ENCODE data around the gene DNAAF6. TPM values are rescaled to one million over a fixed set of nuclear protein-coding genes. Genes with fewer than 3 reads are reported as not detected.
A peak's percentile ranks its signal among the peaks of the same experiment; 100 is the strongest.
"Not testable (repeated sequence)": the region's sequence is repeated elsewhere in the genome, so short reads cannot be mapped to it uniquely, and the experiment has no call there.

The DNAAF6 gene
- total and polyA plus RNA-seq, 4 experiments from 2014 or later = not detected

DNA sequence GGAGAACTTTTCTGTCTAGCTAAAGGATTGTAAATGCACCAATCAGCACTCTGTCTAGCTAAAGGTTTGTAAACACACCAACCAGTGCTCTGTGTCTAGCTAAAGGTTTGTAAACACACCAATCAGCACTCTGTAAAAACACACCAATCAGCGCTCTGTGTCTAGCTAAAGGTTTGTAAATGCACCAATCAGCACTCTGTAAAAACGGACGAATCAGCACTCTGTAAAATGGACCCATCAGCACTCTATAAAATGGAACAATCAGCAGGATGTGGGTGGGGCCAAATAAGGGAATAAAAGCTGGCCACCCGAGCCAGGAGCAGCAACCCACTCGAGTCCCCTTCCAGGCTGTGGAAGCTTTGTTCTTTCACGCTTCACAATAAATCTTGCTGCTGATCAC is 8.3 kb upstream of the DNAAF6 start:
- CTCF ChIA-PET (ENCODE audit: partially characterized antibody); H3K4me1 Mint-ChIP-seq; H3K27me3 ChIP-seq (ENCODE audit: insufficient read depth, low read length); H3K27ac ChIP-seq (ENCODE audit: low read depth, low read length); H3K9me3 ChIP-seq (ENCODE audit: control insufficient read depth in 1 of 2, low read length in 2 of 2); POLR2A ChIA-PET (ENCODE audit: partially characterized antibody); H3K4me1 ChIP-seq (ENCODE audit: insufficient read depth, low read length); DNase-seq; H3K36me3 Mint-ChIP-seq; H3K27ac Mint-ChIP-seq; H3K4me3 ChIP-seq (ENCODE audit: low read length in 2 of 2); H3K9me3 Mint-ChIP-seq; H3K27me3 Mint-ChIP-seq; intact Hi-C loops (cut with micrococcal nuclease); H3K4me3 Mint-ChIP-seq; H3K36me3 ChIP-seq (ENCODE audit: insufficient read depth, low read length): not testable (repeated sequence)

DNA sequence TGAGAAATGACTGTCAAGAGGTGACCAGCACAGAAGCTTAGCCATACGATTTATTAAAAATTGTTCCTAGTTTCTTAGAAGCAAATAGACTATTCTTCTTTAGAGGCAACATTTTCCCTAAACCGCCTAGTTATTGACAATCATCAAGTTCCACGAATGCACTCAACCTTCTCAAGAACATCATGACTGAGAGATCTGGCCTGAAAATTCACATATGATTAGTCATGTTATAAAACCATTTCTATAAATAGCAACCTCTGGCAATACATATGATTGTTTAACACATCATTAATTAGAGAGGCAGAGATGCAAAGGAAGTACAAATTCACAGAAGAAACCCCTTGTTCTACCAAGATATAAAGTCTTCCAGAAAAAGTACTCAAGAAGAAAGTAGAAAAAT is 6.9 kb upstream of the DNAAF6 start:
- intact Hi-C loops (cut with micrococcal nuclease) = no loop called here
- no peak overlapping the region for H3K4me3 Mint-ChIP-seq
- POLR2A ChIA-PET (ENCODE audit: partially characterized antibody) = no interaction called here

DNA sequence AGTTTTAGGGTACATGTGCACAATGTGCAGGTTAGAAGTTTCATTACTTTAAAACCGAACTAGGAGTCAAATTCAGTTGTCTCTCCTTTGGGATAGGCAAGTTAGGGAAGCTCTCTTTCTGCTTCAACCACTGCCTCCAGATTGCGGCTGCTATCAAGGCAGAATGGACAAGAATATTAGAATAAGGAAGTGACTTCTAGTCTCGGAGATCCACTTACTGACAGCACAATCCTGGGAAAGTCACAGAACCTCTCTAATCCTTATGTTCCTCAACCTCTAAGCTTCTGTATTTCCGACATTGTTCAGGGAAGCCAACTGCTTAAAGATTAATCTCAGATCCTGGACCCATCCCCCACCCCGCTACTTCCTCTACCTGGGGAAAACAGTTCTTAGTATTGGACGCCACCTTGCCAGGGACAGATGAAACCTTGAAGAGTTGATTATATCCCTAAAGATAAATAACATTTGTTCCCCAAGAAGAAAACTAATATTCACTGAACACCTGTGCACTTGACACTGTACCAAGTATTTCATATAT is 2.3 kb upstream of the DNAAF6 start:
- H3K9me3 Mint-ChIP-seq = no peaks in the 10 kb centered on the region
- Histone ChIP-seq H3K4me1 (ENCODE audit: insufficient read depth, low read length) (no peaks in the 10 kb centered on the region), H3K4me3 (ENCODE audit: low read length in 2 of 2) (no peak overlapping the region), H3K27me3 (ENCODE audit: insufficient read depth, low read length) (no peaks in the 10 kb centered on the region), H3K27ac (ENCODE audit: low read depth, low read length) (no peak overlapping the region), H3K9me3 (ENCODE audit: control insufficient read depth in 1 of 2, low read length in 2 of 2) (no peaks in the 10 kb centered on the region), H3K36me3 (ENCODE audit: insufficient read depth, low read length) (no peaks in the 10 kb centered on the region)
- H3K4me1 Mint-ChIP-seq = peaks cover 2 to 9% (median 7%) of the 10 kb centered on the region in 4 donors
- no peak overlapping the region for H3K27ac Mint-ChIP-seq
- intact Hi-C loops (cut with micrococcal nuclease) = loop anchor here (2.0 kb wide), 1 partner anchor 573 kb away; the partner anchor contains the start of gene NCBP2L
- ChIA-PET POLR2A (ENCODE audit: partially characterized antibody) (no interaction called here), CTCF (ENCODE audit: partially characterized antibody) (interaction anchor here (1.0 kb wide), 1 partner anchor 64 kb away, joined by 3 read pairs; no protein-coding TSS in a partner anchor)
- no peak overlapping the region for H3K4me3 Mint-ChIP-seq
- peaks cover 0 to 5% of the 10 kb centered on the region in 2 donors for H3K36me3 Mint-ChIP-seq
- peaks cover 0 to 2% of the 10 kb centered on the region in 2 donors for H3K27me3 Mint-ChIP-seq
- DNase-seq = no peak

More for the DNA sequence above, 6.9 kb upstream of the DNAAF6 start:
- CTCF ChIA-PET (ENCODE audit: partially characterized antibody) = no interaction called here
- no peaks in the 10 kb centered on the region for H3K36me3 ChIP-seq (ENCODE audit: insufficient read depth, low read length)
- Mint-ChIP-seq H3K9me3 (no peaks in the 10 kb centered on the region), H3K4me1 (no peaks in the 10 kb centered on the region), H3K27ac (no peak overlapping the region), H3K36me3 (no peaks in the 10 kb centered on the region), H3K27me3 (no peaks in the 10 kb centered on the region)
- no peak overlapping the region for H3K4me3 ChIP-seq (ENCODE audit: low read length in 2 of 2)
- no peaks in the 10 kb centered on the region for H3K9me3 ChIP-seq (ENCODE audit: control insufficient read depth in 1 of 2, low read length in 2 of 2)
- H3K4me1 ChIP-seq (ENCODE audit: insufficient read depth, low read length) = no peaks in the 10 kb centered on the region
- no peaks in the 10 kb centered on the region for H3K27me3 ChIP-seq (ENCODE audit: insufficient read depth, low read length)
- DNase-seq = no peak
- H3K27ac ChIP-seq (ENCODE audit: low read depth, low read length) = no peak overlapping the region

DNA sequence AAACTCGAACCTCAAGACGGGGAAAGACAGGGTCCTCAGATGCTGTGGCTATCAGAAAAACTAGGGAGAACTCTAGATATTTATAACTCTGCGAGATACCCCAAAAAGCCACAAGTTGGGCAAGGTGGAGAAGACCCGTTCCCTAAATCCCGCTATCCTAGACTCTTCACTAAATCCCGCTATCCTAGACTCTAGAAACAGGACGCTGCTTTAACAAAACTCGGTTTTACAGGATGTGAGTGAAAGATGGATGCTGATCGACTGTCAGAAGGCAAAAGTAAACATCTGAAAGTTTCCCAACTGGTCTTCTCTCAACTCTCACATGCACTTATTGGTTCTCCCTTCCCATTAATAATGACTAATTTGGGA is 270 bp downstream of the DNAAF6 start:
- H3K36me3 ChIP-seq (ENCODE audit: insufficient read depth, low read length) = no peaks in the 10 kb centered on the region
- no peaks in the 10 kb centered on the region for H3K9me3 Mint-ChIP-seq
- H3K9me3 ChIP-seq (ENCODE audit: control insufficient read depth in 1 of 2, low read length in 2 of 2) = no peaks in the 10 kb centered on the region
- peak overlapping the region in 6 of 7 donors; percentile 79 to 93 (median 88) for H3K27ac Mint-ChIP-seq
- CTCF ChIA-PET (ENCODE audit: partially characterized antibody) = no interaction called here
- H3K4me3 Mint-ChIP-seq = peak overlapping the region; percentile 85 to 94 (median 91)
- peaks cover 0 to 5% of the 10 kb centered on the region in 2 donors for H3K36me3 Mint-ChIP-seq
- peaks cover 2 to 9% (median 7%) of the 10 kb centered on the region in 4 donors for H3K4me1 Mint-ChIP-seq
- H3K27ac ChIP-seq (ENCODE audit: low read depth, low read length) = no peak overlapping the region
- no peak for DNase-seq
- POLR2A ChIA-PET (ENCODE audit: partially characterized antibody) = no interaction called here
- no peaks in the 10 kb centered on the region for H3K27me3 ChIP-seq (ENCODE audit: insufficient read depth, low read length)
- H3K4me1 ChIP-seq (ENCODE audit: insufficient read depth, low read length) = no peaks in the 10 kb centered on the region
- peaks cover 0 to 2% of the 10 kb centered on the region in 2 donors for H3K27me3 Mint-ChIP-seq
- peak overlapping the region in 1 of 2 donors; percentile 63 for H3K4me3 ChIP-seq (ENCODE audit: low read length in 2 of 2)
- intact Hi-C loops (cut with micrococcal nuclease) = loop anchor here (5.0 kb wide), 2 partner anchors 89 to 421 kb away; partner anchors contain the start of genes PRPS1 and RBM41

DNA sequence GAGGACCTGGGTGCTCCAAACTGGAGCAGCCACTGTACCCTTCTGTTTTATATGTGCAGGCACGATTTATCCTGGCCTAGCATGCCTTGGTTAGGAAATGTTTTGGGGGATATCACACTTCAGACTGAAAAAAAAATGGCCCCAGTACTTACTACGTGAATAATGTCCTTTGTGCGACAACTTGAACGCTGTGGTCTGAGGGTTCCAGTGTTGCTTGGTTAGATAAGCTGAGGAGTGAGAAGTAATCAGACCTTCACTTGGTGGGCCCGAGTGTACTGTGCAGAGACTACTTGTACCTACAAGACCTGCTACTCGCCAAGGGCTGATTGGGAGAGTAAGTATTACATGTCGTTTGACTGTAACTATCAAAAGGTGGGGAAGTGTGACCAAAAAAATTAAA is 678 bp downstream of the DNAAF6 start:
- peaks cover 0 to 2% of the 10 kb centered on the region in 2 donors for H3K27me3 Mint-ChIP-seq

DNA sequence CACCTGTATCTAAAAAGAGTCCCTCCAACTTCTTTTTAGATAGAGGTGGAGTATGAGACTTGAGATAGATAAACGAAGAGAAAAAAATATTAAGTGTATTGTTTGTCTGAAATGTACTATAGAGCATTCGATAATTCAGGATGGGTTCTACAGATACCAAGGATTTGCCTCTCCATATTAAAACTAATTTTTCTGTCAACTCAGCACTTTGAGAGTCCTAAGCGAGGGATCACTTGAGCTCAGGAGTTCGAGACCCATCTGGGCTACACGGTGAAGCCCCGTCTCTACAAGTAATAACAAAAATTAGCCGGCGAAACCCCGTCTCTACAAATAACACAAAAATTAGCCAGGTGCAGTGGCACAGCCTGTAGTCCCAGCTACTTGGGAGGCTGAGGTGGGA is 1.5 kb downstream of the DNAAF6 start:
- no peaks in the 10 kb centered on the region for H3K4me1 ChIP-seq (ENCODE audit: insufficient read depth, low read length)
- Mint-ChIP-seq H3K27ac (peak overlapping the region in 1 of 7 donors; percentile 36), H3K9me3 (no peaks in the 10 kb centered on the region), H3K36me3 (peaks cover 0 to 5% of the 10 kb centered on the region in 2 donors), H3K4me1 (peaks cover 2 to 9% (median 7%) of the 10 kb centered on the region in 4 donors), H3K4me3 (peak overlapping the region in 2 of 8 donors; percentile 25 to 52), H3K27me3 (peaks cover 0 to 2% of the 10 kb centered on the region in 2 donors)
- no peaks in the 10 kb centered on the region for H3K9me3 ChIP-seq (ENCODE audit: control insufficient read depth in 1 of 2, low read length in 2 of 2)
- H3K27me3 ChIP-seq (ENCODE audit: insufficient read depth, low read length) = no peaks in the 10 kb centered on the region
- no peak for DNase-seq
- H3K27ac ChIP-seq (ENCODE audit: low read depth, low read length) = no peak overlapping the region
- POLR2A ChIA-PET (ENCODE audit: partially characterized antibody) = no interaction called here
- intact Hi-C loops (cut with micrococcal nuclease) = loop anchor here (5.0 kb wide), 2 partner anchors 91 to 419 kb away; partner anchors contain the start of genes PRPS1 and RBM41
- no peaks in the 10 kb centered on the region for H3K36me3 ChIP-seq (ENCODE audit: insufficient read depth, low read length)
- H3K4me3 ChIP-seq (ENCODE audit: low read length in 2 of 2) = no peak overlapping the region
- CTCF ChIA-PET (ENCODE audit: partially characterized antibody) = no interaction called here

More for the DNA sequence above, 678 bp downstream of the DNAAF6 start:
- Histone ChIP-seq H3K27ac (ENCODE audit: low read depth, low read length) (no peak overlapping the region), H3K36me3 (ENCODE audit: insufficient read depth, low read length) (no peaks in the 10 kb centered on the region), H3K4me1 (ENCODE audit: insufficient read depth, low read length) (no peaks in the 10 kb centered on the region), H3K27me3 (ENCODE audit: insufficient read depth, low read length) (no peaks in the 10 kb centered on the region), H3K4me3 (ENCODE audit: low read length in 2 of 2) (no peak overlapping the region), H3K9me3 (ENCODE audit: control insufficient read depth in 1 of 2, low read length in 2 of 2) (no peaks in the 10 kb centered on the region)
- H3K4me3 Mint-ChIP-seq = no peak overlapping the region
- peak overlapping the region in 2 of 7 donors; percentile 30 to 42 for H3K27ac Mint-ChIP-seq
- H3K4me1 Mint-ChIP-seq = peaks cover 2 to 9% (median 7%) of the 10 kb centered on the region in 4 donors
- peaks cover 0 to 5% of the 10 kb centered on the region in 2 donors for H3K36me3 Mint-ChIP-seq
- DNase-seq = no peak
- POLR2A ChIA-PET (ENCODE audit: partially characterized antibody) = no interaction called here
- no peaks in the 10 kb centered on the region for H3K9me3 Mint-ChIP-seq
- intact Hi-C loops (cut with micrococcal nuclease) = loop anchor here (5.0 kb wide), 2 partner anchors 90 to 420 kb away; partner anchors contain the start of genes PRPS1 and RBM41
- CTCF ChIA-PET (ENCODE audit: partially characterized antibody) = no interaction called here

DNA sequence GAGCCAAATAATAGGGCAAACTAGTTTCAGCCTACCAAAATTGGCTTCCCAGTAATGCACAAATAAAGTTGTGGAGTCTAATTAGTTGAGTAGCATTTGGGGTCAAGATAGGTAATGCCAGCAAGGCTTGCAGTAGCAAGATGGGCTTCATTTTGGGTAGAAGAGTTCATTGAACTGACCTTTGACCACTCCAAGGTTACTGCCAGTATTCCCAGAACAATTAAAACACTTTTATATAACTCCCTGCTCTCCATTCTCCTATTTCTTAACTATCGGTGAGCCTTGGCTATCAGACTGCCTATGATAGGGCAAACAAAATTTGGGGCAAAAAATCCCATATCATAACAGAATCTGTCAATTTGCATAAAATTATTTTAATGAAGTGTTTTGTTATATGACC is 7.1 kb downstream of the DNAAF6 start:
- Histone ChIP-seq H3K4me1 (ENCODE audit: insufficient read depth, low read length) (no peaks in the 10 kb centered on the region), H3K27me3 (ENCODE audit: insufficient read depth, low read length) (no peaks in the 10 kb centered on the region), H3K27ac (ENCODE audit: low read depth, low read length) (no peak overlapping the region), H3K9me3 (ENCODE audit: control insufficient read depth in 1 of 2, low read length in 2 of 2) (no peaks in the 10 kb centered on the region), H3K36me3 (ENCODE audit: insufficient read depth, low read length) (no peaks in the 10 kb centered on the region), H3K4me3 (ENCODE audit: low read length in 2 of 2) (no peak overlapping the region)
- POLR2A ChIA-PET (ENCODE audit: partially characterized antibody) = no interaction called here
- Mint-ChIP-seq H3K27ac (no peak overlapping the region), H3K36me3 (no peaks in the 10 kb centered on the region), H3K4me1 (no peaks in the 10 kb centered on the region), H3K4me3 (no peak overlapping the region), H3K27me3 (no peaks in the 10 kb centered on the region), H3K9me3 (no peaks in the 10 kb centered on the region)
- no peak for DNase-seq
- intact Hi-C loops (cut with micrococcal nuclease) = no loop called here
- CTCF ChIA-PET (ENCODE audit: partially characterized antibody) = no interaction called here
